ENCODE results near the gene SENP1.

DNA sequence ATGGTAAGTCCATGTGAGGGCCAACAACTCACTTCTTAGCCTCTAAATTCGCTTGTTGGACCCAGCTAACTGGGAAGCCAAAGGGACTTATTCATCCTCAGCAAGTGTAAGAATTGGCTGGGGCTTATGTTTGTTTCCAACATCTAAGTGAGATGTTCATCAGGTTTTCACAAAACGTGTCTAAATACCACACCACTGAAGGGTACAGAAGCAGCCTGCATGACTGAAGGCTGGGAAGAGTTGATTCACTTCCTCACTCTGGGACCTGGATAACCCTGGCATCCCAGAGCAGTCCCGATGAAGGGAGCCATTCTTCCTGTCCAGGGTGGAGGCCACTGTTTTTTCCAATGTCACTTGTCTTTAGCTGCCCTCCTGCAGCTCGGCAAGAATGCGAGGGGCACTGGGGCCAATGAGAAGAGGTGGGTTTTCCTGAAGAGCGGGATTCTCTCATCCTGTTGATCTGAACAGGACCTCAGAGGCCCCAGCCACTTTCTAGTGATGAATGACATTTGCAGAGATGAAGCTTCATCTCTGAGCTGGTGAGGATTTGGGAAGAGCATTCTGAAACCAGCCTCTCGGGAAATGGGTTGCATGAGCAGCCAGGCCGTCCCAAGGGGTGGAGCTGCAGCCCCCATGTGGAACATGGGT lies 89.4 kb downstream of the SENP1 start:
- TF ChIP-seq, protein P1, sequence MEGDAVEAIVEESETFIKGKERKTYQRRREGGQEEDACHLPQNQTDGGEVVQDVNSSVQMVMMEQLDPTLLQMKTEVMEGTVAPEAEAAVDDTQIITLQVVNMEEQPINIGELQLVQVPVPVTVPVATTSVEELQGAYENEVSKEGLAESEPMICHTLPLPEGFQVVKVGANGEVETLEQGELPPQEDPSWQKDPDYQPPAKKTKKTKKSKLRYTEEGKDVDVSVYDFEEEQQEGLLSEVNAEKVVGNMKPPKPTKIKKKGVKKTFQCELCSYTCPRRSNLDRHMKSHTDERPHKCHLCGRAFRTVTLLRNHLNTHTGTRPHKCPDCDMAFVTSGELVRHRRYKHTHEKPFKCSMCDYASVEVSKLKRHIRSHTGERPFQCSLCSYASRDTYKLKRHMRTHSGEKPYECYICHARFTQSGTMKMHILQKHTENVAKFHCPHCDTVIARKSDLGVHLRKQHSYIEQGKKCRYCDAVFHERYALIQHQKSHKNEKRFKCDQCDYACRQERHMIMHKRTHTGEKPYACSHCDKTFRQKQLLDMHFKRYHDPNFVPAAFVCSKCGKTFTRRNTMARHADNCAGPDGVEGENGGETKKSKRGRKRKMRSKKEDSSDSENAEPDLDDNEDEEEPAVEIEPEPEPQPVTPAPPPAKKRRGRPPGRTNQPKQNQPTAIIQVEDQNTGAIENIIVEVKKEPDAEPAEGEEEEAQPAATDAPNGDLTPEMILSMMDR (IDR thresholded peaks at IDR 0.05), result no peak
- no peak for TF ChIP-seq POLR2A (IDR thresholded peaks at IDR 0.05)
- TF ChIP-seq EP300 (IDR thresholded peaks at IDR 0.05), result no peak

Measured in ovary (tissue), 3 donors.